MCF 10A (cell line): ENCODE measurements around the gene CFAP43. TPM values are rescaled to one million over a fixed set of nuclear protein-coding genes. Genes with fewer than 3 reads are reported as not detected.

Experiments
- BruUV-seq: library from RNA; stranded (reverse); fragments of 400-500 nt; replicated peaks from 2 replicates; lab custom pipeline; 2021; lab: Mats Ljungman, UMichigan
- CTCF ChIA-PET: fragments of 300-600 bp; sonication (Branson Sonifier 250); formaldehyde crosslinking; extraction: SDS; loops from one replicate; lab custom pipeline; 2021; ENCODE audit warnings: antibody characterized with exemption, inconsistent platforms; lab: Yijun Ruan, JAX
- POLR2A ChIA-PET: fragments of 300-600, 350-650 bp; sonication (Branson Sonifier 250); formaldehyde crosslinking; extraction: SDS; loops from one replicate; lab custom pipeline; 2020; ENCODE audit warnings: antibody characterized with exemption, inconsistent platforms; lab: Yijun Ruan, JAX
- DNase-seq: peaks from one replicate; pipeline ENCODE4 v3.0.0-alpha.2; 2018; ENCODE audit not compliant: unreplicated experiment
- H3K27ac Mint-ChIP-seq: one replicate; pipeline ENCODE4 v1.8.0; 2022; ENCODE audit warnings: mild to moderate bottlenecking, low read depth, mixed read lengths; ENCODE audit not compliant: unreplicated experiment
- H3K27me3 Mint-ChIP-seq: one replicate; pipeline ENCODE4 v1.8.0; 2022; ENCODE audit warnings: mixed read lengths; ENCODE audit not compliant: insufficient read depth, unreplicated experiment
- H3K36me3 Mint-ChIP-seq: one replicate; pipeline ENCODE4 v1.8.0; 2022; ENCODE audit warnings: mild to moderate bottlenecking, moderate library complexity, mixed read lengths; ENCODE audit not compliant: insufficient read depth, unreplicated experiment
- H3K4me1 Mint-ChIP-seq: one replicate; pipeline ENCODE4 v1.8.0; 2022; ENCODE audit warnings: mixed read lengths; ENCODE audit not compliant: insufficient read depth, unreplicated experiment
- H3K4me3 Mint-ChIP-seq: one replicate; pipeline ENCODE4 v1.8.0; 2022; ENCODE audit warnings: mild to moderate bottlenecking, moderate library complexity, mixed read lengths; ENCODE audit not compliant: unreplicated experiment
- H3K9me3 Mint-ChIP-seq: one replicate; pipeline ENCODE4 v1.8.0; 2022; ENCODE audit warnings: mixed read lengths; ENCODE audit not compliant: unreplicated experiment
- CTCF ChIP-seq: fragments of 200-600 bp; IDR thresholded peaks from one replicate; pipeline ENCODE4 v1.8.0; 2022; ENCODE audit warnings: antibody characterized with exemption, mild to moderate bottlenecking; ENCODE audit not compliant: unreplicated experiment
- intact Hi-C: fragments of 100-400 bp; cut with micrococcal nuclease; formaldehyde crosslinking; loops from 2 replicates; pipeline ENCODE4 v1.14.1; 2022
- total RNA-seq: library from RNA; stranded (reverse); gene quantifications from 2 replicates; pipeline ENCODE4 v1.2.3, GENCODE V29; 2022

Gene CFAP43
- total RNA-seq, 1 experiment from 2014 or later, result 0.42 TPM

- no peak for TF ChIP-seq CTCF
- ChIA-PET POLR2A (no interaction called here), CTCF (no interaction called here)
- no TSS peak for BruUV-seq
- no peak overlapping the region for H3K27ac Mint-ChIP-seq
- intact Hi-C loops, result no loop called here
- no peak for DNase-seq
- no peaks in the 10 kb centered on the region for H3K4me1 Mint-ChIP-seq
- no peak overlapping the region for H3K4me3 Mint-ChIP-seq
- no peaks in the 10 kb centered on the region for H3K36me3 Mint-ChIP-seq
- H3K9me3 Mint-ChIP-seq, result peaks cover 10% of the 10 kb centered on the region
- peaks cover 49% of the 10 kb centered on the region for H3K27me3 Mint-ChIP-seq
Measured at GRCh38 chr10:104155591-104155990, 76.6 kb downstream of the CFAP43 start.

- no peak for DNase-seq
- Mint-ChIP-seq H3K36me3 (no peaks in the 10 kb centered on the region), H3K9me3 (peaks cover 10% of the 10 kb centered on the region), H3K4me1 (no peaks in the 10 kb centered on the region), H3K27me3 (peaks cover 25% of the 10 kb centered on the region), H3K4me3 (no peak overlapping the region), H3K27ac (no peak overlapping the region)
- intact Hi-C loops, result no loop called here
- CTCF ChIA-PET, result interaction anchor here (1.2 kb wide), 1 partner anchor 12 kb away, joined by 3 read pairs; no protein-coding TSS in a partner anchor
- TF ChIP-seq CTCF, result no peak
- no TSS peak for BruUV-seq
- POLR2A ChIA-PET, result no interaction called here
Measured at GRCh38 chr10:104151737-104152136, 80.4 kb downstream of the CFAP43 start.

GRCh38 chr10:104150139-104150538 lies 82.0 kb downstream of the CFAP43 start:
- POLR2A ChIA-PET, result no interaction called here
- H3K27me3 Mint-ChIP-seq, result peaks cover 24% of the 10 kb centered on the region
- H3K4me3 Mint-ChIP-seq, result no peak overlapping the region
- BruUV-seq, result no TSS peak
- no peak for DNase-seq
- no peaks in the 10 kb centered on the region for H3K36me3 Mint-ChIP-seq
- H3K4me1 Mint-ChIP-seq, result no peaks in the 10 kb centered on the region
- no peak for TF ChIP-seq CTCF
- no peak overlapping the region for H3K27ac Mint-ChIP-seq
- CTCF ChIA-PET, result no interaction called here
- intact Hi-C loops, result no loop called here
- H3K9me3 Mint-ChIP-seq, result peaks cover 10% of the 10 kb centered on the region

- intact Hi-C loops, result no loop called here
Measured at GRCh38 chr10:104146882-104147281, 85.3 kb downstream of the CFAP43 start.

More at GRCh38 chr10:104146882-104147281, 85.3 kb downstream of the CFAP43 start:
- Mint-ChIP-seq H3K27me3 (peaks cover 35% of the 10 kb centered on the region), H3K36me3 (no peaks in the 10 kb centered on the region), H3K27ac (no peak overlapping the region), H3K4me3 (no peak overlapping the region), H3K4me1 (no peaks in the 10 kb centered on the region), H3K9me3 (peaks cover 4% of the 10 kb centered on the region)
- DNase-seq, result no peak
- POLR2A ChIA-PET, result interaction anchor here (0.9 kb wide), 1 partner anchor 32 kb away, joined by 4 read pairs; no protein-coding TSS in a partner anchor
- no peak for TF ChIP-seq CTCF
- CTCF ChIA-PET, result interaction anchor here (1.1 kb wide), 1 partner anchor 128 kb away, joined by 3 read pairs; no protein-coding TSS in a partner anchor
- BruUV-seq, result no TSS peak
